Measurements from ENCODE around the gene GPR101.
"Not testable (repeated sequence)": the region's sequence is repeated elsewhere in the genome, so short reads cannot be mapped to it uniquely, and the experiment has no call there.

Gene GPR101

GRCh38 chrX:137000236-137000635 is 33.6 kb downstream of the GPR101 start:
- not testable (repeated sequence) for DNase-seq

DNA sequence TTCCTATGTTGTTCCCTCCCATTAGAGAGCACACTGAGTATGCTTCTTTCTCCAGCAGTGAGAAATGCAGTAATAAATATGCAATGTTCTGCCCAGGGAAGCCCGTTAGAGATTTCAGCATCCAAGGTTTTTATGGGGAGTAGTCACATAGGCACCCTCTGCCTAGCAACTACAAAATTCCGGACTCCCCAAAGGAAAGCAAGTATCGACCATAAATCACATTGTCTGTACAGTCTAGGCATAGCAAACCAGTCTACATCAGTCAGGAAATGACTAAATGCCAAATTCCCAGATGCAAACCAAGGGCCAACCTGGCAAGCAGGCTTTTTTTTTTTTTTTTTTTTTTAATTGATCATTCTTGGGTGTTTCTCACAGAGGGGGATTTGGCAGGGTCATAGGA is 34.8 kb downstream of the GPR101 start:
- no peak for DNase-seq

Measured in T-helper 1 cell (primary cell).